ENCODE data around the gene TSPAN15.

Gene TSPAN15

DNA sequence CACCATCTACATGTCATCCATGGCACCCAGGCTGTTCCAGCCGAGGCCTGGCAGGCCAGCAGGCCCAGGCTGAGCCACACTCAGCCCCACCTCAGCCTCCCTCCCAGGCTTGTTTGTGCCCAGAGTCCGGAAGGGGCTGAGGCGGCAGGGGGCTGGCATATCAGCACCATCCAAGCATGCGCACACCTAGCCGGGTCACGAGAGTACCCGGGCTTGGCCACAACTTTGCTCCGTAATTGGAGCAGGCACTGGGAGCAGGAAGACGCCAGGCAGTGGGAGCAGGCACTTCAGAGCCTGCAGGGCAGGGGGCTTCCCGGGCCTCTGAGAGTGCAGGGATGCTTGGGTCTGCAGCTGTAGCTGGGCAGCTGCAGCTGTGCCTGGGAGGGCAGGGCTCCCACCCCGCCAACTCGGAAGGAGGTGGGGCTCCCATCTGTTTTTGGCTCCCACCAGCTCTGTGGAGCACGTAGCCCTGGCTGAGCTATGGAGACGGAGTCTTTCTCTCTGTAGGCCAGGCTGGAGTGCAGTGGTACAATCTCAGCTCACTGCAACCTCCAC is 15.2 kb upstream of the TSPAN15 start:
- H3K4me1 ChIP-seq (ENCODE audit: control insufficient read depth, low read length) = no peaks in the 10 kb centered on the region
- no peak overlapping the region for H3K27ac ChIP-seq (ENCODE audit: low read depth, low read length)
- no peak overlapping the region for H3K4me3 ChIP-seq (ENCODE audit: low read length)
- H3K27me3 ChIP-seq (ENCODE audit: control insufficient read depth, low read length) = peaks cover 14% of the 10 kb centered on the region
- H3K9me3 ChIP-seq (ENCODE audit: control insufficient read depth, insufficient read depth, low read length) = no peaks in the 10 kb centered on the region
- no peak for TF ChIP-seq EZH2phosphoT487 (IDR thresholded peaks at IDR 0.05; ENCODE audit: borderline replicate concordance, low read length)
- TF ChIP-seq, protein P1, sequence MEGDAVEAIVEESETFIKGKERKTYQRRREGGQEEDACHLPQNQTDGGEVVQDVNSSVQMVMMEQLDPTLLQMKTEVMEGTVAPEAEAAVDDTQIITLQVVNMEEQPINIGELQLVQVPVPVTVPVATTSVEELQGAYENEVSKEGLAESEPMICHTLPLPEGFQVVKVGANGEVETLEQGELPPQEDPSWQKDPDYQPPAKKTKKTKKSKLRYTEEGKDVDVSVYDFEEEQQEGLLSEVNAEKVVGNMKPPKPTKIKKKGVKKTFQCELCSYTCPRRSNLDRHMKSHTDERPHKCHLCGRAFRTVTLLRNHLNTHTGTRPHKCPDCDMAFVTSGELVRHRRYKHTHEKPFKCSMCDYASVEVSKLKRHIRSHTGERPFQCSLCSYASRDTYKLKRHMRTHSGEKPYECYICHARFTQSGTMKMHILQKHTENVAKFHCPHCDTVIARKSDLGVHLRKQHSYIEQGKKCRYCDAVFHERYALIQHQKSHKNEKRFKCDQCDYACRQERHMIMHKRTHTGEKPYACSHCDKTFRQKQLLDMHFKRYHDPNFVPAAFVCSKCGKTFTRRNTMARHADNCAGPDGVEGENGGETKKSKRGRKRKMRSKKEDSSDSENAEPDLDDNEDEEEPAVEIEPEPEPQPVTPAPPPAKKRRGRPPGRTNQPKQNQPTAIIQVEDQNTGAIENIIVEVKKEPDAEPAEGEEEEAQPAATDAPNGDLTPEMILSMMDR (IDR thresholded peaks at IDR 0.05; ENCODE audit: low read depth, low read length, poor library complexity, severe bottlenecking) = no peak
- no peaks in the 10 kb centered on the region for H3K79me2 ChIP-seq (ENCODE audit: control insufficient read depth, low read length)
- no peaks in the 10 kb centered on the region for H4K20me1 ChIP-seq (ENCODE audit: control insufficient read depth, insufficient read depth, low read depth, low read length)
- no peaks in the 10 kb centered on the region for H3F3A ChIP-seq (ENCODE audit: control insufficient read depth, insufficient read depth)
- no peaks in the 10 kb centered on the region for H3K36me3 ChIP-seq (ENCODE audit: control insufficient read depth, low read length)
- H3K4me2 ChIP-seq (ENCODE audit: low read length) = no peak overlapping the region
- no peaks in the 10 kb centered on the region for H3K9me2 ChIP-seq (replicated peaks; ENCODE audit: control insufficient read depth, low read length)

DNA sequence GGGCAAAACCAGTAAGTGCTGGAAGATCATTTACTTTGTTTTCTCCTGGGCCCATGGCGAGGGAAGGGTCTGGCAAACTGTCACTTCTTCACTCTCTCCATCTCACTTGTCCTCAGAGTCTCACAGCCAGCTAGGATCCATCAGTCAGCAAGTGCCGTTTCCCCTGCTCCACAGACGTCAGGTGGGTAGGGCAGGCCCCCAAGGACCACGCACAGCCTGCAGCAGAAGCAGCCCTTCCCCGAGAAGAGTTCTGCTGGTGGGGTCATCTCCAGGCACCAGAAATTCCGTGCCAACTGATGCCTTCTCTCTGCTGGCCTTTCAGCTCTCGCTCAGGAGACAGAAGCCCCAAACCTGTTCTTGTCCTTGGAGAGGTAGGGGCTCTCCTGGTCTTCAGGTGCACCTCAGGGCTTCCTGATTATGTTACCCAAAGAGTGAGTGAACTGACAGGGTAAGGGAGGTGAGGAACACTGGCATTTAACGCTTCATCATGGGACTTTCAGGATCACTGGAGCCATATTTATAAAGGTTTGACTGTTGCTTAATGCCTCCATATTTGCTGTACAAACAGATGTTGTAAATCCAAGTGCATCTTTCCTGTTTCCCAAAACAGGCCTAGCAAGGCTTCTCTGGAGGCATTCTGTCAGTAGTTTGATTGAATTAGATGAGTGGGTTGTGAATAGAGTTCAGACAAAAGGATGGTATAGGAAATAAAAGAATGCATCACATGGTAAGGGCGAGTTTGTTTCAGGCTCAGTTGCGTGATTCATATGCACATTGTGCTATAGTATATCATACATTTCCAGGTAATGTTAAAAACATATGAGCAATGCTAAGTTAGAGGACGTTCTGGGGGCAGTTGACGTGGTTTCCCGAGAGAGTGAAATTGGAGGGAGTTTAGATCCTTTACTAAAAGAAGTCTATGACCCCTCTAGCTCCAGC is 13.7 kb upstream of the TSPAN15 start:
- Histone ChIP-seq H3K4me3 (ENCODE audit: low read length) (no peak overlapping the region), H3K36me3 (ENCODE audit: control insufficient read depth, low read length) (no peaks in the 10 kb centered on the region), H3K9me2 (replicated peaks; ENCODE audit: control insufficient read depth, low read length) (no peaks in the 10 kb centered on the region), H3K9me3 (ENCODE audit: control insufficient read depth, insufficient read depth, low read length) (no peaks in the 10 kb centered on the region), H3K79me2 (ENCODE audit: control insufficient read depth, low read length) (no peaks in the 10 kb centered on the region), H3K4me1 (ENCODE audit: control insufficient read depth, low read length) (no peaks in the 10 kb centered on the region), H3F3A (ENCODE audit: control insufficient read depth, insufficient read depth) (no peaks in the 10 kb centered on the region), H4K20me1 (ENCODE audit: control insufficient read depth, insufficient read depth, low read depth, low read length) (no peaks in the 10 kb centered on the region), H3K4me2 (ENCODE audit: low read length) (no peak overlapping the region), H3K27me3 (ENCODE audit: control insufficient read depth, low read length) (peaks cover 15% of the 10 kb centered on the region), H3K27ac (ENCODE audit: low read depth, low read length) (no peak overlapping the region)
- no peak for TF ChIP-seq EZH2phosphoT487 (IDR thresholded peaks at IDR 0.05; ENCODE audit: borderline replicate concordance, low read length)
- TF ChIP-seq, protein P1 (IDR thresholded peaks at IDR 0.05; ENCODE audit: low read depth, low read length, poor library complexity, severe bottlenecking) = no peak

- Histone ChIP-seq H3K36me3 (ENCODE audit: control insufficient read depth, low read length) (no peaks in the 10 kb centered on the region), H3K27ac (ENCODE audit: low read depth, low read length) (no peak overlapping the region), H3K4me3 (ENCODE audit: low read length) (no peak overlapping the region), H3K9me2 (replicated peaks; ENCODE audit: control insufficient read depth, low read length) (no peaks in the 10 kb centered on the region), H3K4me2 (ENCODE audit: low read length) (no peak overlapping the region), H3K79me2 (ENCODE audit: control insufficient read depth, low read length) (no peaks in the 10 kb centered on the region), H3K27me3 (ENCODE audit: control insufficient read depth, low read length) (peaks cover 12% of the 10 kb centered on the region), H3K9me3 (ENCODE audit: control insufficient read depth, insufficient read depth, low read length) (no peaks in the 10 kb centered on the region), H3K4me1 (ENCODE audit: control insufficient read depth, low read length) (no peaks in the 10 kb centered on the region), H4K20me1 (ENCODE audit: control insufficient read depth, insufficient read depth, low read depth, low read length) (no peaks in the 10 kb centered on the region), H3F3A (ENCODE audit: control insufficient read depth, insufficient read depth) (no peaks in the 10 kb centered on the region)
- no peak for TF ChIP-seq EZH2phosphoT487 (IDR thresholded peaks at IDR 0.05; ENCODE audit: borderline replicate concordance, low read length)
- TF ChIP-seq, protein P1 (IDR thresholded peaks at IDR 0.05; ENCODE audit: low read depth, low read length, poor library complexity, severe bottlenecking) = no peak
Observed at GRCh38 chr10:69438536-69439349, 12.5 kb upstream of the TSPAN15 start.

All from DOHH2 (cell line).